ENCODE results near the gene PITRM1. TPM values are rescaled to one million over a fixed set of nuclear protein-coding genes. Genes with fewer than 3 reads are reported as not detected.

PITRM1 gene
- polyA plus RNA-seq, 3 donors: 70.1 to 75.4 (median 74.5) TPM

DNA sequence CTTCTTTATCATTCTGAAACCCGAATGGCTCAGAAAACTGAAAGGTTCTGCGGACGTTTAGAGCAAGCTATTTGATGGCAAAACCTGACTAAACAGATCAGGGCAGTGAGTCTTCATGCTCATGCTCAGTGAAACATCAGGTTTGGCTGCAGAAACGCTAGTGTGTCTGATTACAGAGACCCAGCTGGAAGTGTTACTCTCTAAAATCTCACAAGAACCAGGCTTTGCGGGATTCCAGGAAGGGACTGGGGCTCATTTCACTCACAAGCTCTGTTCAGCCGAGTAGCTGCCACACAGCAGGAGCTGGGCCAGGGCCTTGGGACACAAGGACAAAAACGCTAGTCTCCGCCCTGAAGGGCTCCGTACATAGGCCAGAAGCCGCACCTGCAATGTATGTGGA lies 2.9 kb downstream of the PITRM1 start:
- no peak for DNase-seq

GRCh38 chr10:3169271-3169670 lies 3.3 kb downstream of the PITRM1 start:
- no peak for DNase-seq

DNA sequence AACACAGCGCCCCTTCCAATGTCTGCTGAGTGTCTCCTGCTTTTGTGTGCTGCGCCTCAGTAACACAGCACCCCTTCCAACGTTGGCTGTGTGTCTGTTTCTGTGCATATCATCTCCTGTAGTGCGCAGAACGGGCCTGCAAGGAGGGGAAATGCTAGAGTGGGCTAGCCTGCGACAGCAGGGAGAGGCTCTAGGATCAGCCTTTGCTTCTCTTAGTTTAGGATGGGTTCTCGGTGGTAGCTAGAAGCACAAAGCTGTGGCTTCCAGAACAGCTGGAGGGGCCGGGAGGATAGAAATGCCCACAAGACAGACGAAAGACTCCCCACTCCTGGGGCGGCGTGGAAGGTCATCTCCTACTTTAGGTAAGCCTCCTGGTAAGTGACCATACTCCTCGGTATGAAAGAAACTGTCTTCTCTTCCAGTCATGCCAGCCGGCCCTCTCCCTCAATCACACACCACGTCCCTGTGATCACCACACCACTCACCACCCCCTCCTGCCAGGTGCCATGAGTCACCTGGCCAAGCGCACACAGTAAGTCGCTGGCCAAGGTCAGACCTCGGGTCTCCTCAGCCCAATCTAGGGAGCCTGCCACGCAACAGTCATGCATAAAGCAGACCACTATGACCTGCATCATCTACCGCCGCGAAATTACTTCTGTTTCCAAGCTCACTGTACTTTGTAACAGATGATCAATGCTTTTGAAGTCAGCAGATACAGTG lies 4.8 kb downstream of the PITRM1 start:
- no peak for DNase-seq

- no peak for DNase-seq
These were observed 5.9 kb downstream of the PITRM1 start for GRCh38 chr10:3166496-3167290.

DNA sequence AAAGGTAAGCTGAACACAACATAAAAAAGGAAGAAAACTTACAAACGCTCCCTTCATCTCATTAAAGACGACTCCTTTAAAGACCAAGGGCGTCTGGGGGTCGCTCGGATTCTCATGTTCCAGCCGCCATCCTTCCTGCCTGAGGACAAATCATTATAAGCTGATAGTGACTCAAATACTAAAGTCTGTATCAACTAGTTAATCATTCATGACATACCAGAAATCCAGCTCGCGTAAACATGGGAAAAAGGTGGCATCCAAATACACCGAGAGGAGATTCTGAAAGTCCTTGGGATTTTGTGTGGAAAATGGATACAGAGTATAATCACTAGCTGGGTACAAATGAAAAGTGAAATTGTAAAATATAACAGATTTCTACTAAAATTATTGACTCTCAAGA lies 7.4 kb downstream of the PITRM1 start:
- DNase-seq: no peak

DNA sequence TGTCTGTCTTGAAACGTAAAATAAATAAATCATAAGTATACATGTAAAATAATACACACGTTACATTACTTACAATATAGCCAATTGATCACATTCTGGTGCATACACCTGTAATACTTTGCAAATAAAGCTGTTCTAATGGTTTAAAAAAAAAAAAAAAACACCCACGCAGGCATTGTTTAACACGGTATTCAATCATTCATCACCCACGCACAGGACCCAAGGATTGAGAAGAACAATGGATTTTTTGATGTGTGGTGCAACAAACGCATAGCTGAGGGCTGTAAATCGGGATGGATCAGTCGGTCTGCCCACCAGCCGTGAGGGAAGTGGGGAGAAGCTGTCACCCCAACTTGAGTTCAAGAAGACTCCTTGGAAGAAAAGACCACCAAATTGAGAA lies 8.7 kb downstream of the PITRM1 start:
- no peak for DNase-seq

- DNase-seq: no peak
These were observed 10.0 kb downstream of the PITRM1 start for GRCh38 chr10:3162533-3162932.

GRCh38 chr10:3159152-3159551 lies 13.4 kb downstream of the PITRM1 start:
- no peak for DNase-seq

- DNase-seq: no peak
These were observed 17.9 kb downstream of the PITRM1 start for GRCh38 chr10:3154666-3155065.

GRCh38 chr10:3152566-3152935 lies 20.0 kb downstream of the PITRM1 start:
- no peak for DNase-seq

- DNase-seq: no peak
These were observed 20.6 kb downstream of the PITRM1 start for GRCh38 chr10:3151889-3152565.

- DNase-seq: no peak
These were observed 21.6 kb downstream of the PITRM1 start for GRCh38 chr10:3150961-3151360.

DNA sequence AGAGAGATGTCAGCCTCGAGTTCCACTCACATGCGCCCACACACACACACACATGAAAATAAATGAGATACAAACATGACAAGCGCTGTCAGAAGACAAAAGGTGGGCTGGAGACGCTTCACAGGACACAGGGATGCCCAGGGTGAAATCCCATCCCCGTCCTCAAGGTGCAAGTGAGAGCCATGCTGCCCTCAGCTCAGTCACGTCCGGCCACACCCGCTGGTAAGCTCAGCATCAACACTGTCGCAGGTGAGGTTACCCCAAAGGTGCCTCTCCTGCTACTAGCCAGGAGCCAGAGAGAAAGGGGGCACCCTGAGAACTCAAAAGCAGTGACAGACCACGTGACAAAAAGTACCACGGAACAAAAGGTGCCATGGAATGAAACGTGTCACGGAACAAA lies 22.2 kb downstream of the PITRM1 start:
- no peak for DNase-seq

DNA sequence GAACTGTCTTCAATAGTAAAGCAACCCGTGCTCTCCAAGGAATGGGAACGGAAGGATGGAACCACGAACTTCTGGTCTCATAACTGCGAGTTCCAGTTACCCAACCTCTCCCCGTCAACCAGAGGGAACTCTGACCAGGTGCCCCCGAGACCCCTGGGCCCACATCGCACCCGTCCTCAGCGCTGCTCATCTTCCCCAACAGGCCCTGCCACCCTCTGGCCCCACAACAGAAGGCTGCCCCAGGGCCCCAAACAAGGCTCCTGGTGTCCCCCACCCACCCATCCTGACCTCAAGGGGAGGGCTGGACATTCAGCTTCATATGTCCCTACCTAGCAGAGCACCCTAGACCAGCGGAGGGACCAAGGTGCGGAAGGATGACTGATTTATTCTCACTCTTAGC lies 22.7 kb downstream of the PITRM1 start:
- no peak for DNase-seq

GRCh38 chr10:3148994-3149393 lies 23.6 kb downstream of the PITRM1 start:
- DNase-seq: no peak

DNA sequence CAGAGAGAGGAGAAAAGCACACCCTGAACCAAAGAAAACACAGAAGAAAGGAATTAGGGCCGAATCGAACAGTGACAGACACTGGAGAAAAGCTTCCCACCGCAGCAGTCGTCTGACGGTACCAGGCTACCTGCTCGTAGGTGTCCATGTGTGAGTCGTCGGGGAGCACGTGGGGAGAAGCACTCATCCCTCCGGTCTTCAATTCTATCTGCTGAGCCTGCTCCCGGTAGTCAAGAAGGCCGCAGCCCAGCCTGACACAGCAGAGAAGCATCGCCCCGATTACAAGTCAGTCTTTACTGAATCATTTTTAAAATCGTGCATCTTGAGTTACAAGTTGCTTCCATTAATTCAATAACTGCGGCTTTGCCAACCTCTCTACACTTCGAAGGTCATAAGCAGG lies 24.5 kb downstream of the PITRM1 start:
- no peak for DNase-seq

- DNase-seq: no peak
These were observed 25.3 kb downstream of the PITRM1 start for GRCh38 chr10:3147117-3147820.

GRCh38 chr10:3146289-3146688 lies 26.3 kb downstream of the PITRM1 start:
- DNase-seq: no peak

DNA sequence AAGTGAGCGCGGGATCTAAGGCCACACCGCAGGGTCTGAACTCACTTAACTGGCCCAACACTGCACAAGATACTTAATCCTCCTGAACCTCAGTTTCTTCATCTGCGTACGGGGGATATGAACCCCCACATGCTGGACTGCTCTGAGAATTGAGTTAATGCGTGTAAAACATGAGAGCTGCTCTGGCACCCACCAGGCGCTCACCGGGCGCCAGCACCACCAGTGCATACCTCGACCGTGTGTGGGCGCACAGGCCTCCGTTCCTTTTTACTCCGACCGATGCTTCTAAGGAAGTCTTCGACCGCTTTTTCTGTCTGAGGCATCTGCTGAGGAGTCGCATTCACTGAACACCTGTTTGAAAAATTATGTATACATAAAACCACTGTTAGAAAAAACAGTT lies 27.2 kb downstream of the PITRM1 start:
- no peak for DNase-seq

DNA sequence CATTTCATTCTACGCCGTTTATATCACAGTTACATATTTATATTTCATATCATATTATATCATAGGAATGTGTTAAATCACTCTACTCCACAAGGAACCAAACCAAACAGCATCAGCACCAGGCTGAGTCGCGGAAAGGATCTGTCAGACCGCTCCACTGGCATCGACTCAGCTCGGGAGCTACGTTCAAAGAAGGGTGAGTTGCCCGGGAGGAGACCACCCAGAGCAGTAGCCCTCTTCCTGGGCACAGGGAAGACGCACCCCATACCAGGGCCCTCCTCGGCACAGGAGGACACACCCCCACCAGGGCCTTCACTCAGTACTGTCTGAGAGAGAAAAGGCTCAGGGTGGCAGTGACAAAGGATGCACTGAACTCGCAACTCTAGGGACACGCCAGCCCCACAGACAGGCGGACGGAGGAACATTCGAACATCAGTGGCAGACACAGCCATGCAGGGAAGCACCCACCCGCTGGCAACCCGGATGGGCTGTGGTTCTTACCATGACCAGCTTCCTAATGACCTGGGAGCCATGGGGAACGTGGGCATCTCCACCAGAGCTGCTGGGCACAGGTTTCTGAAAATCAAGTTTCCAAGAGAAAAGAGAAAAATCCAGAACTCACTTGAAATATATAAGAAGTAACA lies 28.7 kb downstream of the PITRM1 start:
- no peak for DNase-seq

GRCh38 chr10:3143366-3143765 lies 29.2 kb downstream of the PITRM1 start:
- no peak for DNase-seq

Data from renal pelvis (tissue), 4 donors.